Measurements from ENCODE around the gene HDAC9.

DNA sequence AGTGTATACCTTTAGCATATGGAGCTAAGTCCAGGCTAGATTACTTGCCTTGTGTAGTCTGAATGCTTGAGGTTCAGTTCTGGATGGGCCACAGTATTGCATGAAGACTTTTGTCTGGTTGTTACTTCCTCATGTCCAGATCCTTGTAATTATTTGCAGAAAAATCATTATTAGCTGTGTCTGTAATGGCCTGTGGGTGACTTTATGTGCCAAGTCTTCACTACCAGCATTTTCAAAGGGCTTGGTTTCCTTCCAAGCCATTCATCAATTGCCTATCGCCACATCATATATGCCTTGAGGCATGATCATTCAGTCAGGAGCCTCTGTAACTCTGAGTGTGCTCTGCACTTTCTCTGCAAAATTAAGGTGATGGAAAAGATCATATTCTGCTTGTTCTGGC is 13.8 kb upstream of the HDAC9 start:
- TF ChIP-seq, protein P1, sequence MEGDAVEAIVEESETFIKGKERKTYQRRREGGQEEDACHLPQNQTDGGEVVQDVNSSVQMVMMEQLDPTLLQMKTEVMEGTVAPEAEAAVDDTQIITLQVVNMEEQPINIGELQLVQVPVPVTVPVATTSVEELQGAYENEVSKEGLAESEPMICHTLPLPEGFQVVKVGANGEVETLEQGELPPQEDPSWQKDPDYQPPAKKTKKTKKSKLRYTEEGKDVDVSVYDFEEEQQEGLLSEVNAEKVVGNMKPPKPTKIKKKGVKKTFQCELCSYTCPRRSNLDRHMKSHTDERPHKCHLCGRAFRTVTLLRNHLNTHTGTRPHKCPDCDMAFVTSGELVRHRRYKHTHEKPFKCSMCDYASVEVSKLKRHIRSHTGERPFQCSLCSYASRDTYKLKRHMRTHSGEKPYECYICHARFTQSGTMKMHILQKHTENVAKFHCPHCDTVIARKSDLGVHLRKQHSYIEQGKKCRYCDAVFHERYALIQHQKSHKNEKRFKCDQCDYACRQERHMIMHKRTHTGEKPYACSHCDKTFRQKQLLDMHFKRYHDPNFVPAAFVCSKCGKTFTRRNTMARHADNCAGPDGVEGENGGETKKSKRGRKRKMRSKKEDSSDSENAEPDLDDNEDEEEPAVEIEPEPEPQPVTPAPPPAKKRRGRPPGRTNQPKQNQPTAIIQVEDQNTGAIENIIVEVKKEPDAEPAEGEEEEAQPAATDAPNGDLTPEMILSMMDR (IDR thresholded peaks at IDR 0.05): no peak
- TF ChIP-seq SIN3A (IDR thresholded peaks at IDR 0.05; ENCODE audit: borderline replicate concordance, low read depth, low read length) (no peak), POLR2AphosphoS5 (IDR thresholded peaks at IDR 0.05; ENCODE audit: low read depth, low read length) (no peak), RFX5 (IDR thresholded peaks at IDR 0.05; ENCODE audit: low read length) (no peak), NRF1 (IDR thresholded peaks at IDR 0.05; ENCODE audit: low read depth, low read length) (no peak), EZH2phosphoT487 (IDR thresholded peaks at IDR 0.05; ENCODE audit: borderline replicate concordance, low read depth) (no peak), CHD2 (IDR thresholded peaks at IDR 0.05; ENCODE audit: low read length, partially characterized antibody) (no peak)

Data from SK-N-SH (cell line).